GM12878 (cell line): ENCODE data around the gene ASB14. TPM values are rescaled to one million over a fixed set of nuclear protein-coding genes. Genes with fewer than 3 reads are reported as not detected.

Source experiments
- BRCA1 ChIP-seq: IDR thresholded peaks from 2 replicates; pipeline ENCODE4 v1.6.1; 2011; ENCODE audit warnings: low read depth, low read length, improper control_type of control experiment
- EP300 ChIP-seq, 2 experiments: fragments of 150-350 bp in 1 of 2; IDR thresholded peaks; 2 replicates each; pipeline ENCODE4 v1.6.1; 2011 to 2012; ENCODE audit warnings: low read depth in 2 of 2, low read length in 2 of 2, borderline replicate concordance in 1 of 2, improper control_type of control experiment in 1 of 2, inconsistent platforms in 1 of 2; ENCODE audit not compliant: control insufficient read depth in 1 of 2
- GABPA ChIP-seq: IDR thresholded peaks from 2 replicates; pipeline ENCODE4 v1.6.1; 2014; ENCODE audit warnings: antibody characterized with exemption, low read depth, mild to moderate bottlenecking, inconsistent platforms
- IKZF1 ChIP-seq: fragments of 450-650 bp; conservative IDR thresholded peaks from 2 replicates; pipeline ENCODE4 v1.6.1; 2017; ENCODE audit warnings: antibody characterized with exemption, mild to moderate bottlenecking
- MXI1 ChIP-seq: fragments of 150-350 bp; IDR thresholded peaks from 2 replicates; pipeline ENCODE4 v1.6.1; 2011; ENCODE audit warnings: low read depth, mild to moderate bottlenecking, inconsistent platforms, low read length, improper control_type of control experiment
- NFYA ChIP-seq: IDR thresholded peaks from 2 replicates; pipeline ENCODE4 v1.6.1; 2011; ENCODE audit warnings: low read depth, mild to moderate bottlenecking, low read length, improper control_type of control experiment, borderline replicate concordance
- NR2C2 ChIP-seq: IDR thresholded peaks from 2 replicates; pipeline ENCODE4 v1.6.1; 2011; ENCODE audit warnings: borderline replicate concordance, low read depth; ENCODE audit not compliant: control insufficient read depth, insufficient read length
- NR2F1 ChIP-seq: fragments of 450-650 bp; conservative IDR thresholded peaks from 2 replicates; pipeline ENCODE4 v1.6.1; 2017; ENCODE audit warnings: mild to moderate bottlenecking
- POLR2AphosphoS2 ChIP-seq: IDR thresholded peaks from 2 replicates; pipeline ENCODE4 v1.6.1; 2011; ENCODE audit warnings: low read depth, mild to moderate bottlenecking, low read length, improper control_type of control experiment, moderate library complexity
- RUNX3 ChIP-seq: IDR thresholded peaks from 2 replicates; pipeline ENCODE4 v1.6.1; 2012; ENCODE audit warnings: low read length, inconsistent platforms
- SMAD1 ChIP-seq: fragments of 450-650 bp; IDR thresholded peaks from 2 replicates; pipeline ENCODE4 v1.6.1; 2018; ENCODE audit warnings: mild to moderate bottlenecking, low read depth; ENCODE audit not compliant: partially characterized antibody
- SUPT20H ChIP-seq: IDR thresholded peaks from 2 replicates; pipeline ENCODE4 v1.6.1; 2011; ENCODE audit warnings: low read depth, mild to moderate bottlenecking, low read length, moderate library complexity, borderline replicate concordance; ENCODE audit not compliant: control insufficient read depth
- TCF12 ChIP-seq: IDR thresholded peaks from 2 replicates; pipeline ENCODE4 v1.6.1; 2011; ENCODE audit warnings: low read depth, mild to moderate bottlenecking, low read length
- YY1 ChIP-seq: IDR thresholded peaks from 2 replicates; pipeline ENCODE4 v1.6.1; 2011; ENCODE audit warnings: low read depth, mild to moderate bottlenecking, low read length
- ZBED1 ChIP-seq: IDR thresholded peaks from 2 replicates; pipeline ENCODE4 v1.6.1; 2016; ENCODE audit warnings: borderline replicate concordance
- ZNF24 ChIP-seq: fragments of 450-650 bp; IDR thresholded peaks from 2 replicates; pipeline ENCODE4 v1.6.1; 2017; ENCODE audit warnings: antibody characterized with exemption, mild to moderate bottlenecking
- polyA plus RNA-seq, 11 experiments: library from polyadenylated mRNA; depleted of rRNA in 4 of 11; unstranded in 6 of 11; stranded (reverse) in 5 of 11; fragments of >200 nt; fragmentation: Nextera tagmentation in 4 of 11; fragmentation: Illumina TruSeq in 1 of 11; extraction: Ambion mirVana in 4 of 11; extraction: Trizol in 1 of 11; gene quantifications; 1 replicate in 1 of 11; 2 replicates in 10 of 11; pipeline versions ENCODE4 v1.2.1 to v1.2.3, GENCODE V29; 2011 to 2016; ENCODE audit warnings: inconsistent platforms in 2 of 11, missing spikeins in 2 of 11, low read depth in 1 of 11
- total RNA-seq, 4 experiments: library from RNA; depleted of rRNA in 3 of 4; stranded (reverse); fragments of >200 nt in 3 of 4; fragmentation: Illumina TruSeq in 1 of 4; extraction: Trizol in 1 of 4; gene quantifications; 2 replicates each; pipeline versions ENCODE4 v1.2.1 to v1.2.3, GENCODE V29; 2013 to 2021
- TF ChIP-seq, protein P1 (sequence below): fragments of 450-650 bp; IDR thresholded peaks from 2 replicates; pipeline ENCODE4 v1.6.1; 2016; ENCODE audit warnings: mild to moderate bottlenecking
- TF ChIP-seq, protein P2 (sequence below): fragments of 450-650 bp; IDR thresholded peaks from 2 replicates; pipeline ENCODE4 v1.6.1; 2018; ENCODE audit warnings: borderline replicate concordance, mild to moderate bottlenecking; ENCODE audit not compliant: partially characterized antibody
- TF ChIP-seq, protein P3 (sequence below): fragments of 450-650 bp; IDR thresholded peaks from 2 replicates; pipeline ENCODE4 v1.6.1; 2017; ENCODE audit warnings: mild to moderate bottlenecking, moderate library complexity

ASB14 gene
- total and polyA plus RNA-seq, 10 of the 15 experiments (the other 5 are each of a cell fraction or from before 2014, with no cell fraction given) = 0.18 to 0.63 (median 0.21) TPM; not detected in 6

DNA sequence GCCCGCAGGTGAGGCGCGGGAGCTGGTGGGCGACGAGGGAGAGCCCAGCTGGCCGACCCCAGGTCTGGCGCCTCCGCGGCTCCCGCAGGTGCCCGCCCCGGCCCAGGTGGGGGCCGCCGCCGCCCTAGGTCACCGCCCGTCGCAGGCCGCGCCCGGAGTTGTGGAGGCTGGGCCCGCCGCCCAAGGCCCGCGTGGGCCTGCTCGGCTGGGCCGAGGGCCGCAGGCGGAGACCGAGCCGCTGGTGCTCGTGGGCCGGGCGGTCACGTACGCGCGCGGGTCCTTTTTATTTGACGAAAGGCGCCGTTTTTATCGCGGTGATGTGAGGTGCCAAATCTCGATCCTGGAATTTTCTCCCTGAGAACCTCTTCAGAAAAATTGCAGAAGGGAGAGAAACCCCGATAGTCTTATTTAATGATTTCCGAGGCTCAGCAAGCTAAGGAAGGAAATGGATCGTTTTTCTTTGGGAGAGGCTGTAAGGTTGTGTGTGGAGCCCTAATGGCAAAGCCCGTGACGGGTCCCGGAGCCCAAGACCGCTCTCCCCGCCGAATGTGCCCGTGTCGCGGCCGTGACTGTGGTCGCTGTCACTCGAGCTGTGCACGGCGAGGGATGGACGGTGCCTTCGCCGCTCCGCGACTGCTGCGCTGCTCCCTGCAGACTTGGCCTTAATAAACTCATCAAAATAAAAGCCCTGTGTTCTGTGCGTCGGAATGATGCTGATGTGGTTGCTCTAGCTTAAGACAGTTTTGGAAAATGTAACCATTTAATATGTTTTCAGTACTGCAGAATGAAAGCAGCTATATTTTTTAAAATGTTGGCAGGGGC, 64.3 kb downstream of the ASB14 start (continued):
- TF ChIP-seq GABPA (no peak), SMAD1 (no peak), NFYA (no peak), MXI1 (0 out of 2 replicates have a peak, but pooled peaks have one; percentile 47), IKZF1 (peak; percentile 75; the same call in 1 of the 2 replicates), TCF12 (0 out of 2 replicates have a peak, but pooled peaks have one; percentile 3), NR2F1 (peak; percentile 43), POLR2AphosphoS2 (no peak), YY1 (no peak), NR2C2 (no peak), RUNX3 (peak; percentile 55; the same call in 1 of the 2 replicates), ZNF24 (no peak), SUPT20H (no peak), ZBED1 (no peak), EP300 (IDR thresholded peaks at IDR 0.05; ENCODE audit: borderline replicate concordance in 1 of 2, control insufficient read depth in 1 of 2, low read depth in 2 of 2, low read length in 2 of 2) (no peak), BRCA1 (no peak)
- TF ChIP-seq, protein P1, sequence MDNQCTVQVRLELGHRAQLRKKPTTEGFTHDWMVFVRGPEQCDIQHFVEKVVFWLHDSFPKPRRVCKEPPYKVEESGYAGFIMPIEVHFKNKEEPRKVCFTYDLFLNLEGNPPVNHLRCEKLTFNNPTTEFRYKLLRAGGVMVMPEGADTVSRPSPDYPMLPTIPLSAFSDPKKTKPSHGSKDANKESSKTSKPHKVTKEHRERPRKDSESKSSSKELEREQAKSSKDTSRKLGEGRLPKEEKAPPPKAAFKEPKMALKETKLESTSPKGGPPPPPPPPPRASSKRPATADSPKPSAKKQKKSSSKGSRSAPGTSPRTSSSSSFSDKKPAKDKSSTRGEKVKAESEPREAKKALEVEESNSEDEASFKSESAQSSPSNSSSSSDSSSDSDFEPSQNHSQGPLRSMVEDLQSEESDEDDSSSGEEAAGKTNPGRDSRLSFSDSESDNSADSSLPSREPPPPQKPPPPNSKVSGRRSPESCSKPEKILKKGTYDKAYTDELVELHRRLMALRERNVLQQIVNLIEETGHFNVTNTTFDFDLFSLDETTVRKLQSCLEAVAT = no peak
- TF ChIP-seq, protein P2, sequence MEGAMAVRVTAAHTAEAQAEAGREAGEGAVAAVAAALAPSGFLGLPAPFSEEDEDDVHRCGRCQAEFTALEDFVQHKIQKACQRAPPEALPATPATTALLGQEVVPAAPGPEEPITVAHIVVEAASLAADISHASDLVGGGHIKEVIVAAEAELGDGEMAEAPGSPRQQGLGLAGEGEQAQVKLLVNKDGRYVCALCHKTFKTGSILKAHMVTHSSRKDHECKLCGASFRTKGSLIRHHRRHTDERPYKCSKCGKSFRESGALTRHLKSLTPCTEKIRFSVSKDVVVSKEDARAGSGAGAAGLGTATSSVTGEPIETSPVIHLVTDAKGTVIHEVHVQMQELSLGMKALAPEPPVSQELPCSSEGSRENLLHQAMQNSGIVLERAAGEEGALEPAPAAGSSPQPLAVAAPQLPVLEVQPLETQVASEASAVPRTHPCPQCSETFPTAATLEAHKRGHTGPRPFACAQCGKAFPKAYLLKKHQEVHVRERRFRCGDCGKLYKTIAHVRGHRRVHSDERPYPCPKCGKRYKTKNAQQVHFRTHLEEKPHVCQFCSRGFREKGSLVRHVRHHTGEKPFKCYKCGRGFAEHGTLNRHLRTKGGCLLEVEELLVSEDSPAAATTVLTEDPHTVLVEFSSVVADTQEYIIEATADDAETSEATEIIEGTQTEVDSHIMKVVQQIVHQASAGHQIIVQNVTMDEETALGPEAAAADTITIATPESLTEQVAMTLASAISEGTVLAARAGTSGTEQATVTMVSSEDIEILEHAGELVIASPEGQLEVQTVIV = no peak
- TF ChIP-seq, protein P3, sequence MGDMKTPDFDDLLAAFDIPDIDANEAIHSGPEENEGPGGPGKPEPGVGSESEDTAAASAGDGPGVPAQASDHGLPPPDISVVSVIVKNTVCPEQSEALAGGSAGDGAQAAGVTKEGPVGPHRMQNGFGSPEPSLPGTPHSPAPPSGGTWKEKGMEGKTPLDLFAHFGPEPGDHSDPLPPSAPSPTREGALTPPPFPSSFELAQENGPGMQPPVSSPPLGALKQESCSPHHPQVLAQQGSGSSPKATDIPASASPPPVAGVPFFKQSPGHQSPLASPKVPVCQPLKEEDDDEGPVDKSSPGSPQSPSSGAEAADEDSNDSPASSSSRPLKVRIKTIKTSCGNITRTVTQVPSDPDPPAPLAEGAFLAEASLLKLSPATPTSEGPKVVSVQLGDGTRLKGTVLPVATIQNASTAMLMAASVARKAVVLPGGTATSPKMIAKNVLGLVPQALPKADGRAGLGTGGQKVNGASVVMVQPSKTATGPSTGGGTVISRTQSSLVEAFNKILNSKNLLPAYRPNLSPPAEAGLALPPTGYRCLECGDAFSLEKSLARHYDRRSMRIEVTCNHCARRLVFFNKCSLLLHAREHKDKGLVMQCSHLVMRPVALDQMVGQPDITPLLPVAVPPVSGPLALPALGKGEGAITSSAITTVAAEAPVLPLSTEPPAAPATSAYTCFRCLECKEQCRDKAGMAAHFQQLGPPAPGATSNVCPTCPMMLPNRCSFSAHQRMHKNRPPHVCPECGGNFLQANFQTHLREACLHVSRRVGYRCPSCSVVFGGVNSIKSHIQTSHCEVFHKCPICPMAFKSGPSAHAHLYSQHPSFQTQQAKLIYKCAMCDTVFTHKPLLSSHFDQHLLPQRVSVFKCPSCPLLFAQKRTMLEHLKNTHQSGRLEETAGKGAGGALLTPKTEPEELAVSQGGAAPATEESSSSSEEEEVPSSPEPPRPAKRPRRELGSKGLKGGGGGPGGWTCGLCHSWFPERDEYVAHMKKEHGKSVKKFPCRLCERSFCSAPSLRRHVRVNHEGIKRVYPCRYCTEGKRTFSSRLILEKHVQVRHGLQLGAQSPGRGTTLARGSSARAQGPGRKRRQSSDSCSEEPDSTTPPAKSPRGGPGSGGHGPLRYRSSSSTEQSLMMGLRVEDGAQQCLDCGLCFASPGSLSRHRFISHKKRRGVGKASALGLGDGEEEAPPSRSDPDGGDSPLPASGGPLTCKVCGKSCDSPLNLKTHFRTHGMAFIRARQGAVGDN = no peak
